Activated CD4-positive, alpha-beta T cell treated with anti-CD3 and anti-CD28 coated beads, Interleukin-10, Interleukin-2, amounts not matched to agents 100 ng/mL and 50 ng/mL, durations not matched to agents 16 hours and 8 hours (primary cell): Measurements from ENCODE around the gene CTNNA2.
"Not testable (repeated sequence)": the region's sequence is repeated elsewhere in the genome, so short reads cannot be mapped to it uniquely, and the experiment has no call there.

Source experiments
- DNase-seq: peaks from one replicate; pipeline ENCODE4 v3.0.0-alpha.2; 2020

CTNNA2 gene

DNA sequence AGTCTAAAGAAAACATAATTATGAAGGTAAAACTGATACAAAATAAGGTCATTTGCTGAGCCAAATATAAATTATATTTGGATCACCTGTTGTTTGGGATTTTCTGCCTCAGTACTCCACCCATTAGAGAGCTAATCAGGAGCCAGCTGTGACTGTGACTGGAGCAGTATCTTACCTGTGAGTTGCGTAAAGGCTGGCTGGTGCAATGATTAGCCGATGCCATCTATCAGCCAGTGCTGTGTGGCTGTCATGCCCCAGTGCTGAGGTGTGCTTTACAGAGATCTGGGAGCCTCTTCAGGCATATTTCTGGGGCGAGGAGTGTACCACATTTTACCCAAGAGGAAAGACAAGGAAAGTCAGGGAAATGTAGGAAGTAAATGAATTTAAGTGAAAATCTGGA lies 599.9 kb downstream of the CTNNA2 start:
- no peak for DNase-seq

DNA sequence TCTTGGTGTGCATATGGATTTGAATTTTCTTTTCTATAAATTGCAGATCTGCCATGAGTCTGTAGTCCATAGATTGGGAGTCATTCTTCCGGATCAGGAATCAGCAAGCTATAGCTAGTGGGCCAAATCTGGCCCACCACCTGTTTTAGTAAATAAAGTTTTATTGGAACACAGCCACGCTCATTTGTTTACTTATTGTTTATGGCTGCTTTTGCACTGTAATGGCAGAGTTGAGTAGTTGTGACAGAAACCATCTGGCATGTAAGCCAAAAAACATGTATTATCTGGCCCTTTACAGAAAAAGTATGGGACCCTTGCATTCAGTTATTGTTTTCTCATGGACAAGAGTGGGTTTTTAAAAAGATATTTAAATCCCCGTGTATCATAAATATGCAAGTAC lies 600.5 kb downstream of the CTNNA2 start:
- no peak for DNase-seq

DNA sequence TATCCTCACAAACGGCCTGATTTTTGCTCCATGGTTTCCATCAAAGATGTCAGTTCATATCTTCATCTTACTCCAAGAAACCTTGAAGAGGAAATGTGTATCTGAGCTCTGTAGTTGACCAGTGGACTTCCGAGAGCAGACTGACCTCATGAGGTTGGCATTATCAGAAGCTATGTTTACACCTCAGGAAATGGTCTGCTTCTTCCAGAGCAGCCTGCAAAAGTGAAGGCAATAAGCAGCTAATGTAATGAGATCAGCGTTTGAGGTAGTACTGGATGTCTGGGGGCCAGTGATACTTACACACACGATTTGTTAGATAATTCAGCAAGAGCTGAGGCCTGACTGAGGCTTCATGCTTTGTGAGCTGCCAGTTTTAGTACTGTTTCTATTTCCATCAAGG lies 602.0 kb downstream of the CTNNA2 start:
- no peak for DNase-seq

GRCh38 chr2:80117401-80117800 lies 604.5 kb downstream of the CTNNA2 start:
- no peak for DNase-seq

DNA sequence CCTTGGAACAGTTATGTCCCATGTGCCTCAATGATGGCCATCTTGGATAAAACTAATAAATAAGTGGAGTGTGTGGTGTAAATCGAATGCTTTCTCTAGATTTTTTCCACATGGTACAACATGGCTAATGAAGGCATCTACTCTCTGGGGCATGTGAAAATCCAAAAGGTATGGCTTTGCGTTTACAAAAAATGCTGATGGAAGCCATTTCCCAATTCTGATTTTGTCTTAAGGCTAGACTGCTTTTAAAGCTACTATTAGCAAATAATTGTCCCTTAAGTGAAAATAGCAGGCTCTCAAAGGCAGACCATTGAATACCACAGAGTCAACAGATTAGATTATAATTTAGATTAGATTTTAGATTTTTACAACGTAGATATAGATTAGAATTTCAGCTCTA lies 608.0 kb downstream of the CTNNA2 start:
- DNase-seq, result no peak

DNA sequence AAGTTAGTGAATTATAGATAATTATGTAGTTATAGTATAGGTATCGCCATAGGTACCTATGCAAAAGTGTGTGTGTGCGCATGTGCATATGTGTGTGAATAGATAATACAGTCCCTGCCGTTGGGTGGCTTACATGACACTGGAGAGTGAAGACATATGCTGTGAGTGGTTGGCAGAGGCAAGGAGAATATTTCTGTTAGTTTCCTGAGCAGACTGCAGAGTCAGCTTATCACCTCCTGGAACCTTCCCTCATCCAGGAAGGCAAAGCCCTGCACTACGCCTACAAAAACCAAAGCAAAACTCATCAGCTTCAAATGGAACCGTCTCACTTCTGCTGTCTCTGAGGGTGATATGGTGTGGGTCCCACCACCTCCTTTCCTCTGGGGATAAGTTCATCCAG lies 609.8 kb downstream of the CTNNA2 start:
- no peak for DNase-seq

DNA sequence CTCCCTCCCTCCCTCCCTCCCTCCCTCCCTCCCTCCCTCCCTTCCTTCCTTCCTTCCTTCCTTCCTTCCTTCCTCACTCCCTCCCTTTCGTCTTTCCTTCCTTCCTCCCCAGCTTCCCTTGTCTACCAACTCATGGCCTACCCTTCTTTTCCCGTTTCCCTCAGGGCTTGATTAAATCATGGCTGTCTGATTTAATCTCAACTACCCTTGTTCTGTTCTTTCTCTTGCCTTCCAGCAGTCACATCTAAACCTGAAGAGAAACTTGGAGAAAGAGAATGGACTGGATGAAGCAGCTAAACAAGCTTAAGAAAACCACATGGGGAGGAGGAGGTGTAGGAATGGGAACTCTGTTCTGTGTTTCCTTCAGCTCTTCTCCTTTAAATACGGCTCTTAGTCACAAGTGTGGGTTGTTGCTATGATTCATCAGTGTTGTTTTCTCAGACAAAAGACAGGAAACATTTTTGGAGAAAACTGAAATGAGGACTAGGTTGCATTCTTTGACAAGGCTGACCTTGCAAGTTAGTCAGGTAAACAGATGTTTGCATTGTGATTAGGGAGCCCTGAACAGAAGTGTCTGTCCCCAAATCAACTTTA lies 613.8 kb downstream of the CTNNA2 start:
- no peak for DNase-seq

- no peak for DNase-seq
Measured at GRCh38 chr2:80128080-80128479, 615.2 kb downstream of the CTNNA2 start.

DNA sequence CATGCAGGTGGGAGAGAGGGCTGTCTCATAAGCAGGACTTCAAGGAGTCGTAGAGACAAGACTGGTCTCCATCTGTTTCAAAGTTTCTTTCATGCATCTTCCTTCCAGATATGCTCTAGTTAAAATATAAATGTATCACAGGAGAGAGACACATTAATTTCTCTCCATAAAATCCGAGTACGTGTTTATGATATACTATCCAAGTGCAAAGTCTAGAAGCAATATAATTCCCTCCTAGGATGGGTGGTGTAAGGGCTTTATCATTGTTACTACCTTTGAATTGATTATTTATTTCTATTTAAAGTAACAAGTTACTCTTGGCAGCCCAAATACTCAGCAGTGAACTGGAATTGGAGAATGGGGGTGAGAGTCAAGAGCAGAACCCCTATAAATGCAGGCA lies 619.4 kb downstream of the CTNNA2 start:
- no peak for DNase-seq

- no peak for DNase-seq
Measured at GRCh38 chr2:80135001-80135400, 622.1 kb downstream of the CTNNA2 start.

GRCh38 chr2:80136338-80136737 lies 623.5 kb downstream of the CTNNA2 start:
- no peak for DNase-seq

DNA sequence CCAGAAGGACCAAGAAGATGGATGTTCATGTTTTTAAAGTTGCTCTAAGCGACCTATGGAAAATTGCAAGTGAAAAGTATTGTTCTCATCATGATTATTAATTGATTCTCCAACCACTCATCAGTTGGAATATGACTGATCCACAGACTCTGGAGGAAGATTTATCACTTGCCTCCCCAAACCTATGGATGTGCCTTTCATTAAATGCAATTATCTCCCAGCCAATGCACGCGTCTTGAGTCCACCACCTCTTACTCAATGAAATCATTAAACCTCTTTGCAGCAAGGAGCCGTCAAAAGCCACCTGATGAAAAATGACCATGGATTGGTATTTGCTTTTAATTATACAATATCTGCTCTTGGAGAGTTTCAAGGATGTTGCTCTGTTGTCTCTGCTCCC lies 626.1 kb downstream of the CTNNA2 start:
- no peak for DNase-seq

- DNase-seq, result no peak
Measured at GRCh38 chr2:80141007-80141726, 628.3 kb downstream of the CTNNA2 start.

DNA sequence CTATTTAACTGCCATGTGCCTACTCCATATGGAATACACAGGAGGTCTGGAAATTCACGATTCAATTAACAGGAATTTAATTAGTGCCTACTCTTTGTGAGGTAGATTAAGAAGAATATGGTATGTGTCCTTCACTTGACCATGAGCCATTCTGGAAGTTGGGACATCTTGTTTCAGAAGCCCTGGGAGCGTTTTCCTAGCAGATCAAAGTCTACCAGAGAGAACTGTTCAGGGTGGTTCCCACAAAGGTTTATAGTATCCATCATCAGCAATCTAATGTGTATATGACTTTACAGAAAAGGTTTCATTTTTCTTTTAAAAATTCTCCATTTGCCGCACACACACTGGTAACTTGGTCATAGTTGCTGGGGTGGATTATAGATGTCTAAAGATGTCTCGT lies 632.6 kb downstream of the CTNNA2 start:
- no peak for DNase-seq

GRCh38 chr2:80146757-80147156 lies 633.9 kb downstream of the CTNNA2 start:
- not testable (repeated sequence) for DNase-seq

GRCh38 chr2:80147690-80148089 lies 634.8 kb downstream of the CTNNA2 start:
- no peak for DNase-seq

DNA sequence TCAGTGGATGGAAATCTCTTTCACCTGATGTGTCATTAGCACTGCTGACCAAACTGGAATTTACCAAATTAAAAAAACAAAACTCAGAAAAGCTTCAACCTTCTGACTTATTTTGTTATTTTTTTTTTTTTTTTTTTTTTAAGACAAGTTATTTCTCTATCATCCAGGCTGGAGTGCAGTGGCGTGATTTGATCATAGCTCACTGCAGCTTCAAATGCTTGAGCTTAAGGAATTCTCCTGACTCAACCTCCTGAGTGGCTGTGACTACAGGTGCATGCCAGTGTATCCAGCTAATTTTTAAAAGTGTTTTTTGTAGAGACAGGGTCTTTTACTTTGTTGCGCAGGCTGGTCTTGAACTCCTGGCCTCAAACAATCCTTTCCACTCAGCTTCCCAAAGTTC lies 636.1 kb downstream of the CTNNA2 start:
- no peak for DNase-seq

DNA sequence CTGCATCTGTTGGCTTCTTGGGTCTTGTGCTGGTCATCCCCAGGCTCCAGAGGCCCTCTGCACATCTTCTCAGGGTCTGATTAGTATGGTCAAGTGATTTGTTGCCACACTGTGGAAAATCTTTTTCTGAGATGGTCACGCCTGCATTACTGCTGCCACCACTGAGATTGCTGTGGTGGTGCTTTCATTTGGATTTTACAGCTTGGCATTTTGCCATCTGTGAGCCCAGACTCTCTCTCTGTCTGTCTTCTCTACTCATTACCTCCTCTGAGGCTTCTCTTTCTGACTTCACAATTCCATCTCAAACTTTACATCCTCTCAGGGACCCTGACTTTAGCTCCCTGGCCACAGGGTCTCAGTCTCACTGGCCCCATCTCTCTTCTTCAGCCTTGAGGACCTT lies 637.1 kb downstream of the CTNNA2 start:
- DNase-seq, result no peak

DNA sequence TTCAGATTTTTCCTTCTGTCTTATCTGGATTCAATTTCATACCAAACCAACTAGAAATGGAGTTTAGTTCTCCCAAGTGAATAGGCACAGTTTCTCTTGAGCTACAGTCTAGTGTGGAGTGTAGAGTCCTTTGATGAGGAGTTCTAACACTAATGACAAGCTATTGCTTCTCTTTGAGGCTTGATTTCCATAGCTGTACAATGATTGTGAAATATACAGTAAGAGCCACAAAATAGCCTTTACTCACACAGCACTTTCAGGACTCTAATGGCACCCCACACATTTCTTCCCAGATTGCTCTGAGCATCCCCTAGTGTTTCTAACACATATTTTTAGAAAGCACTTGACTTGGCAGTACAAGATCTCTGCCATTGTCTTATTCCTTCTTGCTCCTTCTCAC lies 638.4 kb downstream of the CTNNA2 start:
- no peak for DNase-seq

GRCh38 chr2:80151651-80152050 lies 638.8 kb downstream of the CTNNA2 start:
- DNase-seq, result no peak

GRCh38 chr2:80153151-80153550 lies 640.3 kb downstream of the CTNNA2 start:
- no peak for DNase-seq

- no peak for DNase-seq
Measured at GRCh38 chr2:80153768-80154167, 640.9 kb downstream of the CTNNA2 start.

- no peak for DNase-seq
Measured at GRCh38 chr2:80154231-80154915, 641.5 kb downstream of the CTNNA2 start.

DNA sequence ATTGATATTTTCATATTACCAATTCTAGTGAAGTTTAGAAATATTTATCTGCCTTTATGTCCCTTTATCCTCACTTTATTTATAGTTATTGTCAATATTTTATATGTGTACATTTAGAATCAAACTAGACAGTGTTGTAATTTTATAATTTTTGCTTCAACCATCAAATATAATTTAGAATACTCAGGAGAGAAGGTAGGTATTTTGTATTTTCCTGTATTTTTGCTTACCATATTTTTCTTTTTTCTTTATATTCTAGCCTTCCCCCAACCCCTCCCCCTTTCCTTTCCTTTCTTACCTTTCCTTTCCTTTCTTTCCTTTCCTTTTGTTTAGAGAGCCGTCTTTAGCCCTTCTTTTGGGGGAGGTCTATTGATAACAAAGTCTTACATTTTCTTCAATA lies 651.5 kb downstream of the CTNNA2 start:
- DNase-seq, result no peak
